ENCODE data around the gene FADS2. TPM values are rescaled to one million over a fixed set of nuclear protein-coding genes. Genes with fewer than 3 reads are reported as not detected.
"Not testable (repeated sequence)": the region's sequence is repeated elsewhere in the genome, so short reads cannot be mapped to it uniquely, and the experiment has no call there.

FADS2 gene
- total RNA-seq, 1 donor from 2014 or later = 208 TPM

- DNase-seq (ENCODE audit: extremely low read depth, low read depth, low spot score) = no peak
Measured at GRCh38 chr11:61864814-61865775, 37.0 kb downstream of the FADS2 start.

GRCh38 chr11:61866231-61866957, 38.3 kb downstream of the FADS2 start:
- DNase-seq (ENCODE audit: extremely low read depth, low read depth, low spot score) = no peak

DNA sequence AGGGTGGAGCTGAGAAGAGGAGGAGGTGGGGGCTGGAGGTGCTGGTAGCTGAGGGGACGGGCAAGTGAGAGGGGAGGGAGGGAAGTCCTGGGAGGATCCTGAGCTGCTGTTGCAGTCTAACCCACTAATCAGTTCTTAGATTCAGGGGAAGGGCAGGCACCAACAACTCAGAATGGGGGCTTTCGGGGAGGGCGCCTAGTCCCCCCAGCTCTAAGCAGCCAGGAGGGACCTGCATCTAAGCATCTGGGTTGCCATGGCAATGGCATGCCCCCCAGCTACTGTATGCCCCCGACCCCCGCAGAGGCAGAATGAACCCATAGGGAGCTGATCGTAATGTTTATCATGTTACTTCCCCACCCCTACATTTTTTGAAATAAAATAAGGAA, 38.9 kb downstream of the FADS2 start:
- no peak for DNase-seq (ENCODE audit: extremely low read depth, low read depth, low spot score)

DNA sequence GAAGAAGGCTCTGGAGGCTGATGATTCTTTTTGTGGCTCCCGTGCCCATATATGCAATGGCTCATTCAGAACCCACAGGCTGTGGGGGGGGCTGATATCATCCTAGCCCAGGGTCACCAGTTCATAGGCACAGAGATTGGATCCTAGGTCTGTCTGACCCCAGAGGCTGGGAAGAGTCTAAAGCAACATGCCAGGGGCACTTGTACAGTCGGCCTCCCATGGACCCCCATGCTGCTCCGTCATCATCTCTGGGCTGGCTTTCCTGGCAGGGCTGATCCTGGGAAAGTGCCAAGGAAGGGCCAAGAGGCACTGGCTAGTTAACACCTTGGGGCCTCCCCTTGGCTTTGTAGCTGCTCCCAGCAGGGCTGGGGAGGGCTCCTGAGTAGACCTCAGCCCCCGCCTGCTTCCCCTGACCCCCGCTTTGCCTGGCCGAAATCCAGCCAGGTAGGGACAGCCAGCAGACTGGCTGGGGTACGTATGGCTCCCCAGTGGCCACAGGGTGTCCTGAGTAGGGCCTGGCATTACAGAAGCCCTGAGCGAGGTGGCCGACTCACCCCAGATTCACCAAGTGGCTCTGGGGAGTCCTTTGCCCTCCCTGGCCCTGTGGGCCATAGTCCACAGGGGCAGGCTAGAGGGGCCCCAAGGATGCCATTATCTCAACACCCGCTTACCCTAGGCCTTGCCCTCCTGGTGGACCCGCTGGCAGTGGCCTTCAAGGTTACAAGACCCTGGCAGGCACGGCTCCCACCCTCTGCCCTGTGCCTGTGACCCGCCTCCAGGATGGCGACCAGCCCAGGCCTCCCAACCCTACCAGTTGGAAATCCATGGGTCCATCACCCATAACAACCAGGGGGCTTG, 40.7 kb downstream of the FADS2 start:
- no peak for DNase-seq (ENCODE audit: extremely low read depth, low read depth, low spot score)

GRCh38 chr11:61869429-61869707, 41.3 kb downstream of the FADS2 start:
- DNase-seq (ENCODE audit: extremely low read depth, low read depth, low spot score) = no peak

GRCh38 chr11:61869708-61870451, 41.8 kb downstream of the FADS2 start:
- no peak for DNase-seq (ENCODE audit: extremely low read depth, low read depth, low spot score)

DNA sequence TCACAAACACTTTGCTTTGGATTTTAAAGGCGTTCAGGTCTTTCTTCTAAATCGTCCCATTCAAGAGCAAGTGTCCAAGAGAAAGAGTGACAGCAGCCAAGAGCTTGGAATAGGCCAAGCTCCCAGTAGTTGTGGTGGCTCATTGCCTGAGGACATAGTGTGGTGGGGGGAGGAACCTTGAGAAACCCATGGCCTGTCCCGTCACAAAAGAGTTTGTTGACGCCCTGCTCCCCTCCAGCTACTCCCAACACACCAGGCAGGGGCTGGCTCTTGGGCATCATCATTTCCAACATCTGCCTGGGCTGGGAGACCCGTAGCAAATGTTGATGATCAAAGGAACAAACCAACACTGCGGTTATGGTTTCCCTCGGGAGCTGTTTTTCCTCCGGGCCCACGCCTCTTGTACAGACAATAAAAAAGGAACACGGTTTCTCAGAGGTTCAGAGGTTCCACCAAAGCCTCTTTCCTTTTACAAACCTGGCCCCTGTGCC, 42.5 kb downstream of the FADS2 start:
- no peak for DNase-seq (ENCODE audit: extremely low read depth, low read depth, low spot score)

GRCh38 chr11:61871158-61871597, 43.1 kb downstream of the FADS2 start:
- no peak for DNase-seq (ENCODE audit: extremely low read depth, low read depth, low spot score)

GRCh38 chr11:61872935-61873565, 45.0 kb downstream of the FADS2 start:
- DNase-seq (ENCODE audit: extremely low read depth, low read depth, low spot score) = no peak

DNA sequence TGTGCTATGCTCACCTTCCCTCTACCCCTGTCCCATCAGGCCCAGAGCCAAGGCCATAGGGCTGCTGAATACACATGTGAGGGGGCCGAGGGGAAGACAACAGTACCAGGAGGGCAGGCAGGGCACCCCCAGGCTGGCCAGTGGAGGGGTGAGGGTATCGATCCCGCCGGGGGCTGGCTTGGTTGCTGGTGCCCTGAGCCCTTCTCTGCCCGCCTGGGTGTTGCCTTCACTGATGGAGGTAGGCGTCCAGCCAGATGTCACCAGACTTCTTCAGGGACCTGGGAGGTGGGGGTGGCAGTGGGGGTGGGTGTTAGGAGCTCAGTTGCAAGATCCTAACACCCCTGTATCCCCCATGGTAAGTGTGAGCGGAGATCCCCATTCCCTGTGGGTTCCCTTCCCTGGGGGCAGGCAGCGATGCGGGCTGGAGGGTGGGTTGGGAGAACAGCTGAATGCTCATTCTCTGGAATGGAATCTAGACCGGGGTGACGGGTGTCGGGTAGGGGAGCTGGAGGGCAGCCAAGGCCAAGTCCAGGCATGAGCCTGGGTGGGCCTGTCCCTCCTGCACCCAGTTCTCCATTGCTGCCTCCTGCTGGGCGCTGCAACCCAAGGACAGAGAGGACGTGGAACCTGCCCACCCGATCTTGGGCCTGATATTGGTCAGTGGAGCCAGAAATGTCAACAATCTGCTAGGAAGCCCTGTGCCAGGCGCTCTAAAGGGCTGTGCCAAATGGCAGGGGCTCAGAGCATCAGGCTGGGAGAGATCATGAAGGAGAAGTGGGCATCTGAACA, 45.7 kb downstream of the FADS2 start:
- DNase-seq (ENCODE audit: extremely low read depth, low read depth, low spot score) = no peak

- no peak for DNase-seq (ENCODE audit: extremely low read depth, low read depth, low spot score)
Measured at GRCh38 chr11:61874377-61874809, 46.3 kb downstream of the FADS2 start.

GRCh38 chr11:61874853-61875252, 46.8 kb downstream of the FADS2 start:
- no peak for DNase-seq (ENCODE audit: extremely low read depth, low read depth, low spot score)

GRCh38 chr11:61875698-61876097, 47.6 kb downstream of the FADS2 start:
- no peak for DNase-seq (ENCODE audit: extremely low read depth, low read depth, low spot score)

GRCh38 chr11:61879152-61879551, 51.1 kb downstream of the FADS2 start:
- no peak for DNase-seq (ENCODE audit: extremely low read depth, low read depth, low spot score)

DNA sequence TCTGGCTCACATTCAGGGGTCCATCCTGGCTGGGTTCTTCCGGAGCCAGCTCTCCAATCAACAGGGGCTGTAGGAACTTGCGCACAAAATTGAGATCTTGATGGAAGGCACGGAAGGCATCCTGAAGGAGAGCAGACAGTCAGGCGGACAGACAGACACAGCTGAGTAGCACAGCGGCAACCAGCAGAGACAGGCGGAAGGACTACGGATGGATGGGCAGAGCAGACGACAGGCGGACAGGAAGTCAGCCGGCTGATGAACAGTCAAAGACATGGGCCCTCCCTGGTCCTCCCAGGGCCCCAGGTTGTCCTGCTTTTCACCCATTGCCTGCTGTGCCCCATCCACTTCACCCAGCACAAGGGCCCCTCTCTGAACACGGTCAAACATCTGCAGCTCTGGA, 51.9 kb downstream of the FADS2 start:
- no peak for DNase-seq (ENCODE audit: extremely low read depth, low read depth, low spot score)

GRCh38 chr11:61880454-61880853, 52.4 kb downstream of the FADS2 start:
- no peak for DNase-seq (ENCODE audit: extremely low read depth, low read depth, low spot score)

DNA sequence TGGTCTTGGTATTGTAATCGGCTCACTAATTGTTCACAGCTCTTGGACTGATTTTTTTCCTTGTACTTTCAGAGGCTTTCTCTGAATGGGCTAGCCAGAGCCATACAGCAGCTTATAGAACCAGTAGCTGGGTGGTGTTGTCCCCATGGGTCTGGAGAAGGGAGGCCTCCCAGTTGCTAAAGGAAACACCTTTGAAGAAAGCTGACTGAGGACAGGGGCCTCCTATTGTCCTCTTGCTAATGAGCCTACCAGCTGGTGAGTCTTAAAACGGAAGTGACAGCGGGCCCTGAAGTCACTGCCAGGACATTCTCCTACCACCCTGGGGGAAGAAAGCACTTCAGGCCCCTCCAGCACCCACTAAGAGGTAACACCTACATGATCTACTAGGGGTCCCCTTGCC, 53.3 kb downstream of the FADS2 start:
- peak; percentile 39 for DNase-seq (ENCODE audit: extremely low read depth, low read depth, low spot score)

GRCh38 chr11:61882267-61882666, 54.2 kb downstream of the FADS2 start:
- DNase-seq (ENCODE audit: extremely low read depth, low read depth, low spot score) = not testable (repeated sequence)

DNA sequence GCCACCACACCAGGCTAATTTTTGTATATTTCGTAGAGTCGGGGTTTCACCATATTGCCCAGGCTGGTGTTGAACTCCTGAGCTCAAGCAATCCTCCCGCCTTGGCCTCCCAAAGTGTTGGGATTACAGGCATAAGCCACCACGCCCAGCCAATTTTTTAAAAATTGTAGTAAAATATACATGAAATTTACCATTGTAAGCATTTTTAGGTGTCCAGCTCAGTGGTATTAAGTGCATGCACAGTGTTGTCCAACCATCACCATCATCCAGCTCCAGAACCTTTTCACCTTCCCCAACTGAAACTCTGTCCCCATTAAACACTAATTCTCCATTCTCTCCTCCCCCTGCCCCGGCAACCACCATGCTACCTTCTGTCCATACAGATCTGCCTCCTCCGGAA, 54.8 kb downstream of the FADS2 start:
- no peak for DNase-seq (ENCODE audit: extremely low read depth, low read depth, low spot score)
